SK-N-MC (cell line): ENCODE measurements around the gene GRK3.

Experiments used
- EZH2 ChIP-seq: fragments of 200-600 bp; sonication (generic); IDR thresholded peaks from one replicate; pipeline ENCODE4 v1.6.1; 2017; ENCODE audit warnings: antibody characterized with exemption
- POLR2AphosphoS5 ChIP-seq: IDR thresholded peaks from 2 replicates; pipeline ENCODE4 v1.6.1; 2012; ENCODE audit warnings: mild to moderate bottlenecking, low read depth, low read length, borderline replicate concordance

GRCh38 chr22:25770333-25770732 is 205.9 kb downstream of the GRK3 start:
- TF ChIP-seq POLR2AphosphoS5 (no peak), EZH2 (no peak)
